Stimulated activated CD8-positive, alpha-beta memory T cell treated with anti-CD3 and anti-CD28 coated beads, Interleukin-12 subunit alpha, Interleukin-12 subunit beta, amount 100 ng/mL, for 24 hours (primary cell): ENCODE data around the gene TPCN2.
A peak's percentile ranks its signal among the peaks of the same experiment; 100 is the strongest.

Source experiments
- DNase-seq: peaks from one replicate; pipeline ENCODE4 v3.0.0-alpha.2; 2020; ENCODE audit errors: extremely low read depth

TPCN2 gene

DNA sequence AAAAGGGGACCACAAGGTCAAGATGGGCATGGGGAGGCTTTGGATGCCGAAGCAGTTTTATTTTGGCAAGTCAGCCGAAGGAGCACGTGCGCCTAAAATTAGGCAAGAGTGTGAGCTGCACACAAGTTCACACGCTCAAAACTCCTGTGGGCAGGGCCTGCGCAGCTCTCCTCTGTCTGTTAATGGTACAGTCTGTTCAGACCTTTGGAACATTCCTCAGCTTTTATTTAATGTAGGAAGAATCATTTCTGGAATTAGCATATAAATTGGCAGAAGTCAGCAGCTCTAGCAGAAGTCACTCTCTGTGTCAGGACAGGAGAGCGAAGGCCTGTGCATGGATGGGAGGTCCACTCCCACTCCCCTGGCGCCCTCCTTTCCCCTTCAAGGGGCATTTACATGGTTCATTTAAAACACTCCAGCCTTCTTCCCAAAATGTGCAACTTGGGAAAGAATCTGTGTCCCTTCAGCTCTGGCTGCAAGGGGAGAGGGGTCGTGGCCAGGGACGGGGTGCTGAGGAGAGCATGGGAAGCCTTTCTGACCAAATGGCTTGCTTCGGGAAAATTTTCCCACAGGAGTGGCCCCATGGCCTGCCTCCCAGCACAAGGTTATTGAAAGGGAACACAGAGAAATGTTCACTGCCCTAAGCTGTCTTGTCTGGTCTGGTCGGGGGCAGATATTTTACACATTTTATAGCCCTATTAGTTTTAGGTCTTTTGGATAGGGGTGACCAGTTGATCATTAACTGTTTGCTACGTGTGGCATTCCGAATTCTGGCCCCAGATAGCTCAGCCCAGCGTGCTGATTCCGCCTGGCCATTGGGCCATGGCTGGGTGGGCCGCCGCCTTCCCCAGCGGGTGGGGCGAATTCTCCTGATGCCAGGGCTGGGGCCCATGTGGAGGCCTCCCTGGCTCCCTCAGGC, 63.2 kb downstream of the TPCN2 start:
- no peak for DNase-seq

DNA sequence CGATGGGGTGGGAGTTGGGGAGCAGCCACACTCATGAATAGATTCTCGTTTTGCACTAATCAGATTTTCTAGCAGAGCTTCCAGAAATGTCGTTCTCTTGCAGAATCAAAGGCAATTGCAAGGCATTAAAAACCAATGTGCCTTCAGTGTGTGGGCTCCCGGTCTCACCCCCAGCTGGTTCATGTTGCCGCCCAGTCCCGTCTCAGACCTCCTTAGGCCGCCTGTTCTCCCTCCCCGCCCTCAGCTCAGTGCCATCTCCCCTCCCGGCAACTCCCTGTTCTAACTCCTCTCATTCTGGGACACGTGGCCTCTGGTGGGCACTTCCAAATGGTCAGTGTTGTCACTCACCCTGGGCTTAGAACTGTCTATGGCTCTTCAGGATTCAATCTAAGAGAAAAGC, 64.5 kb downstream of the TPCN2 start:
- DNase-seq = no peak

DNA sequence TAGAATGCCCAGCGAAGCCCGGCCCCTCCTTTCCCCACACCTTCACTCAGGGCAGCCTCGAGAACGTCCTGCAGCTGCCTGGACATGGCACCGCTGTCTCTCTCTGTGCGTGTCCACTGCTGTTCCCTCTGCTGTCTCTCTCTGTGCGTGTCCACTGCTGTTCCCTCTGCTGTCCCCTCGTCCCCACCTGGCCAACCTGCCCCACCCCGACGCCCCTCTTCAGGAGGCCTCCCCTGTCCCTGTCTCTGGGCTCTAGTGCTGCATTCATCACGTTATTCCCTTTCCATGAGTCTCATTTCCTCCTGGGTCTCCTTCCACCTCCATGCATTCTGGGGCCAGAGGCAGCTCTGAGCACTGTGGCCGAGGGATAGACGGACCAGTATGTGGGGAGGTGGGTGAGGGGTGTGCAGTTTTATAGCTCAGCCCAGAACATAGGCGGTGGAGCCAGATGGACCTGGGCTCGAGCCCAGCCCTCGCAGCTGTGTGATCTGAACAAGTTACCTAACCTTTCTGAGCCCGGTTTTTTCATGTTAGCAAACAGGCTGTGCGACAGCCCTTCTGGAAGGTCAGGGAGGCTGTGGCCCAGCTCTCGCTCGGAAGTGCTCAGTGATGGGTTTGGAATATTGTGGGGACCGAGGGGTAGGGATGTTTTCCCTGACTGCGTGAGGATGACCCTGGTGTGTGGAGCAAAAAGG, 65.1 kb downstream of the TPCN2 start:
- DNase-seq = no peak

DNA sequence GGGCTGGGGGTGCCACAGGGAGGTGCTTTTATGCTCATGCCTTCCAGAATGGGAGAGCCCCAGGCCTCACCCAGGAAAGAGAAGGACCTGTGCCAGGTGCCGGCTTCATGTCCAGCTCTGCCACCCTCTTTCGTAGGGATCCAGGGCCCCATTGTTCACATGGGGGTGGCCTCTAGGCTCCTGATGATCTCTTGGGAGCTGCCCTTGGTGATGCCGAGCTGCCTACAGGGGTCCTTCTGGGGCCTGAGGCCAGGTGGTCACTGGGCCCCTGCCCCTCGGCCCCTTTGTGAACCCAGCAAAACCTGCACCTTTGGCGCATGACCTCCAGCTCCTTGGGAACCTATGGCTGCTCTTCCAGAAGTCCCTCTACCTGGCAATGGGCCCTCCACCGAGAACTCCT, 65.6 kb downstream of the TPCN2 start:
- no peak for DNase-seq

DNA sequence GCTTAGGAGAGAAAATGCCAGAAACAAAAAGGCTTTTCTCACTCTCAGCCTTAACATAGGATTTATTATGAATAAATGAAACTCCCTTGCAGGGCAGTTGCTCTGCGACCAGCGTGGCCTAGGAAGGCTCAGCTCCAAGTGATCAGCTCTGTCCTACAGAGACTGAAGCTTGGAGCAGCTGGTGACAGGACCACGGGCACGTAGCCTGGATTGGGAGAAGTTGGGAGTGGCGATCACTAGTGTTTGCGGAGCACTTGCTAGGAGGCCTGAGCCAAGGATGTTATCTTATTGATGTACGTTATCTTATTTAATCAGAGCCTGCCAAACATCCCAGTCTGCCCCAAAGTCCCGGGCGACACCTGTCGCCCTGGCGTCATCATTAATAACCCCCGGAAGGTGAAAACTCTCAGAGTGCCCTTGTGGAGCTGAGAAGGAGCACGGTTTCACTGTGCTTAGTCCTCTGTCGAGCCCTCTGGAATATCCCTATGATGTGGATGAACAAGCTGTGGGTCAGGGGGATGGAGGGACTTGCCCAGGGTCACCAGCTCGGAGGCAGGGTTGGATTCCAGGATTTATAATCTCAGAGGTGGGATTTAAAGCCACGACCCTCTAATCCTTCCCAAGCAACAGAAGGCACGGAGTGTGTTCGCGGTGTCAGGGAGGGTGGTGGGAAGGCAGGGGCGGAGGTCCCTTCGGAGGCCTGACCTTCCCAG, 66.2 kb downstream of the TPCN2 start:
- DNase-seq = no peak

DNA sequence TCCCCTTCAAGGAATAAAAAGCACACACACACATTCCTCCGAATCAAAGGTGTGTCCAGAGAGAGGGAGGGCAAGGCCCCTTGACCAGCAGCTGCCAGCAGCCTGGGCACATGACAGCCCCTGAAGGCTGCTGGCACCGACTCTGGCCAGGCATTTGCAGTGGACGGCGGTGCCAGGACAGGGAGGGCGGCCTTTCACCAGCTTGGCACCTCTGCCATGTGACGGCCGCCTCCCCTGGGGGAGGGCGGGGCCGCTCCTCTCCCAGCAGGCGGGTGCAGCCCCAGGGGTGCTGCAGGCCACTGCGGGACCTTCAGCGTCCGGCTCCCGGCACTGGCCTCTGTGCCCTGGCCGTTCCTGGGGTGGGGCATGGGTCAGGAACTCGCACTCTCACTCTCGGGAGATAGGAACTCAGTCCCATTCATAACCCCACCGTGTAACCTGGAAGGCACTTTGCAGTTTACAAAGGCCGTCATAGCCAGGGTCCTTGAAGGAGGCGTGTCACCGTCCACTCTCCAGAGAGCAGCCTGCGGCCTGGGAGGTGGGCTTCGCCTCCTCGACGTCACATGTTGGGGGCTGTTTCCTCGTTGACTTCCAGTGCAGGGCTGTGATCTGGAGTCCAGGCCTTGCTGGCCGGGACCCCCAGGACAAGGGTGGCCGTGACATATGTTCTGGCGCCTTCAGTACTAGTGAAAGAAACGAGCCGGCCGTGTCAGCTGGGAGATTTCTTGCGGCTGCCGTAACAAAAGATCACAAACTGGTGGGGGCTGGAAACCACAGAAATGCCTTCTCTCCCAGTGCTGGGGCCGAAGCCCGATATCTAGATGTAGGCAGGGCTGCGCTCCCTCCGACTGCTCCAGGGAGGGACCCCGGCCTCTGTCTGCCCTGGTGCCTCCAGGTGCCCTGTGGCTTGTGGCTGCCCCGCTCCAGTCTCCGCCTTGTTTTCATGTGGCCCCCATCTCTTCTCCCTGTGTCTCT, 67.1 kb downstream of the TPCN2 start:
- no peak for DNase-seq

DNA sequence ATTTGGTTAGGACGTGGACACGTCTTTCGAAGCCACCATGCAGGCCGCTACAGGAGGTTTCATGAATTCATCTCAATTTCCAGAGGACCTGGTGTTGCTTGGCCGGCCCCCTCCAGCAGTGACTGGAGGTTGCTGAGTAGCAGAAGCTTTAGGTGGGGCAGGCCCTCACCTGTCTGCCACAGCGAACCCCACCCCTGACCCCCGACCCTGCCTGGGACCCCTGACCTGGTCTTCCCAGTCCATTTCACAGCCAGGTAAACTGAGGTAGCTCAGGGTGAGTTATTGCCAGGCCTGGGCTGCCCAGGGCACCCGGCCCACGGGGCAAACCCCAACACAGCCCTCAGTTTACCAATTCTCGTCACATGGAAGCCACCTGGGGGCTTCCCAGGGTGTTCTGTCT, 67.9 kb downstream of the TPCN2 start:
- DNase-seq = no peak

DNA sequence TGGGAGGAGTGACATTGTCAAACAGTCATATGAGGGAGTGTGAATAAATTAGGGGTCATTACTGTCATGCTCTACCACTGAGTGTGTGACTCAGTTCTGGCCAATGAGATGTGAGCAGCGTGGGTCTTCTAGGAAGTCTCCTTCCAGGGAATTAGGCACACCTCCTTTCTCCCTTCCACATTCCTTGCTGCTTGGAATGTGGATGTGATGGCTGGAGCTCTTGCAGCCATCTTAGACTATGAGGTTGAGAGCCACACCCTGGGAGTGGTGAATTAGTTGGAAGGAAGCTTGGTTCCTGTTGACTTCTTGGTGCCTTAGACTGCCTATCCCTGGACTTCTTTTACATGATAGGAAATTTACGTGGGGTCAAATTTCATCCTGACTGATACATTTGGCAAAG, 70.5 kb downstream of the TPCN2 start:
- no peak for DNase-seq

DNA sequence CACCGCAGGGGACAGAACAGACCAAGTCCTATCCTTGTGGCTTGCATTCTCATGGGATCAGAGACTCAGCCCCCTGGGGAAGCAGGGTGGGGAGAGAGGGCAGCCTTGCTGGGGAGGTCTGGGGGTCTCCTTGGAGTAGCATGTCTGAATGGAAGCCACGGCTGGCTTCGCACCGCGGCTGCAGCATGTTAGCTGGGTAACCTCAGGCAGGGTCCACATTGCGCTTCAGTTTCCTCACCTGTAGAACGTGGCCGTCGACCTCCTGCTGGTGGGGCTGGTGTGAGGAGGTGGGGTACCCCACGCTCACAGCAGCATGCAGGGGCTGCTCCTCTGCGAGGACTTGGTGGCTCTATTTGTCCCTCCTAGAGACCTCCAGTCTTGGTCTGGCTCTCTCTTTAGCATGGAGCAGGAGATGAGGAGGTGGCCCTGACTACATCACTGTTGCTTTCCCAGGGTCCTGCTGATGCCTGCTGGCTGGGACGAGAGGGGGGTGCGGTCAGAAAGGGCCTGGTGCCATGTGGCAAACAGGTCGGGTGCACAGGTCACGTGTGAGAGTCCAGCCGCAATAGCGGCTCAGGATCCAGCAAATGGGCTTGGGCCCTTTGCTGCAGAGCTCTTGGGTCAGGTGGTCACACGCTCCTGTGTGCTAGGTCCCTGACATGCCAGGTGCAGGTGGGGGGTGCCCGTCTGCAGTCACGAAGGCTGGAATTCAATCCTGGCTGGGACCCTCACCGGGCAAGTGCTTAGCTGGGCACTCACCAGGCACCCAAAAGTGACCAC, 71.6 kb downstream of the TPCN2 start:
- DNase-seq = no peak

DNA sequence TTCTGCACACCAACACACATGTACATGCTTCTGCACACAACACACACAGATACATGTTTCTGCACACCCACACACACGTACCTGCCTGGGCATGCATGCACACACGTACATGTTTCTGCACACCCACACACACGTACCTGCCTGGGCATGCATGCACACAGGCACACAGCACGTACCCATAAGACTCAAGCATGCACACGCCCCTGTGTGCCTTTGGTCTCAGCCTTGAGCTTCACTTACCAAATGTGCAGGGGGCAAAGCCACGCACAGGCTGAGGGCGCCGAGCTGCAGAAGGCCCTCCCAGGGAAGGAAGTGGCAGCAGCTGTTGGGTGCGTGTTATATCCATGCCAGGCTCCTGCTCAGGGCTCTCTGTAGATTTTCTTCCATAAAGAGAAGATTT, 72.3 kb downstream of the TPCN2 start:
- DNase-seq = no peak

DNA sequence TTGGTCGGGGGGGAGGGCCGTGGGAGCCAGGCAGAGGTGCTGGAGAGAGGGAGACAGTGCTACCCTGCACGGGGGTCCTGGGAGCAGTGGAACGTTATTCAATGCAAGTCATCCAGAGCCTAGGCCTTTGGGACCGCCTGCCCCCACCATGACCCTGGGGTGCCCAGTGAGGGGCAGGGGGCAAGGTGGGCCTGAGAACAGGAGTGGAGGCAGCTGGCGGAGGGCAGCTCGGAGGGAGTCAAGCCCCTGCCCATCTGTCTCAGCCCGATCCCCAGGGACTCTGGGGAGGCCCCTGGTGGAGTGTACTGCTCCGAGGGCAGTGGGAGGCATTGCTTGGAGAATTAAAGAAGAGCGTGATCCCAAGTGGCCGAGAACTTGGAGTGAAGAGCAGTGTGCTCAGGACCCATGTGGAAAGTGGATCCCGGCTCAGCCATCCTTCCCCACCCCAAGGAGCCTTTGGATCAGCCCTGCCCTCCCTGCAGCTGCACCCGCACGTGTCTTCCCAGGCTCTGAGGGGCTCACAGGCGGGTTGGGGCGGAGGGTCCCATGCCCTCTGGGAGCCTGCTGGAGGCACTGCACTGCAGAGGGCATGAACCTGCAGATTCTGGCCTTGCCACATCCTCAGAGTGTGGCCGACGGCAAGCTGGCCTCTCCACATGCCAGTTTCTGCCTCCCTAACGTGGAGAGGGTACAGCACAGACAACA, 73.0 kb downstream of the TPCN2 start:
- no peak for DNase-seq

DNA sequence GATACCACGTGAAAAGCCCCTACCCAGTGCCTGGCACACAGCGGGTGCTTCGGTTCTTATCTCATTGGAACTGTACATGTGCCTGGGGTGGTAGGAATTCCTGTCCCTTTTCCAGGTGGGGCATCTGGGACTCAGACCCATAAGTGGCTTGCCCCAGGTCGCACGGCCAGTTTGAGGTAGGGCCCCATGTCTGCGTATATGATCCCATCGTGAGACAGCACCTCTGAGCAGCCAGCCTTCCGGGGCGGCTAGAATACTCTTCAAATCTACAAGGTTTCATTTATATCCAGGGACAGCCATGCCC, 73.5 kb downstream of the TPCN2 start:
- no peak for DNase-seq

DNA sequence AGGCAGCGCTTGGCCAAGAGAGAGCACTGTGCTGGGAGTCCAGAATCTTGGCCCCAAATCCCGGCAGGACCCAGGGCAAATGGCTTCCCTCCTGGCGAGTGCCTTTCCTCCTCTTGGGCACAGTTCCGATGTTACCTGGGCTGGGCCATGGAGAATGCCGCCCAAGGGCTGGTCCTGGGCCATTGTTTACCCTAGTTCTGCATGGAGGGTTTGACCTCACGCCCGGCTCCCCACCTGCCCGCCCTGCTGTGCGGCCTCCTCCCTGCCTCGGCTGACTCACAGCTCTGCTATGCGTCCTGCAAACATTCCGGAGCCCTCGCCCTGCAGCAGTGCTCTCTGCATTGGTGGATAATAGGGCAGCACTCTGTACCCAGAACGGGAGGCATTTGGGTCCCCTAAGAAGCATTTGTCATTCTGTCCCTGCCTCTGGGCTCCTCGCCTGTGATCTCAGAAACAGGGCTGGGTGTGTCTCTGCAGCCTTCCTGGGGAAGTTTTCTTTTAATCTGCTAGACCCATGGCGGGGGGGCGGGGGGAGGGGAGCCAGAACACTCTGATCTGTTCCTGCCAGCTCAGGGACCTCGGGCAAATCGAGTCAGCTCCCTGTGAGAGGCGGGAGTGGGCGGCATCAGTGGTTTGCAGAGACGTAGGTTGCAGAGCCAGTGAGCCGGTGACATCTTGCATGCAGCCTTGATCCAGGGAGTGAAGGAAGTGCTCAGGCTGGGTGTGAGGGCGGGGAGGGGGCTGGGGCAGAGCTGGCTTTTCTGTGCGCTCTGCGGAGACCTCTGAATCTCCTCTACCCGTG, 74.1 kb downstream of the TPCN2 start:
- peak; percentile 49 for DNase-seq

DNA sequence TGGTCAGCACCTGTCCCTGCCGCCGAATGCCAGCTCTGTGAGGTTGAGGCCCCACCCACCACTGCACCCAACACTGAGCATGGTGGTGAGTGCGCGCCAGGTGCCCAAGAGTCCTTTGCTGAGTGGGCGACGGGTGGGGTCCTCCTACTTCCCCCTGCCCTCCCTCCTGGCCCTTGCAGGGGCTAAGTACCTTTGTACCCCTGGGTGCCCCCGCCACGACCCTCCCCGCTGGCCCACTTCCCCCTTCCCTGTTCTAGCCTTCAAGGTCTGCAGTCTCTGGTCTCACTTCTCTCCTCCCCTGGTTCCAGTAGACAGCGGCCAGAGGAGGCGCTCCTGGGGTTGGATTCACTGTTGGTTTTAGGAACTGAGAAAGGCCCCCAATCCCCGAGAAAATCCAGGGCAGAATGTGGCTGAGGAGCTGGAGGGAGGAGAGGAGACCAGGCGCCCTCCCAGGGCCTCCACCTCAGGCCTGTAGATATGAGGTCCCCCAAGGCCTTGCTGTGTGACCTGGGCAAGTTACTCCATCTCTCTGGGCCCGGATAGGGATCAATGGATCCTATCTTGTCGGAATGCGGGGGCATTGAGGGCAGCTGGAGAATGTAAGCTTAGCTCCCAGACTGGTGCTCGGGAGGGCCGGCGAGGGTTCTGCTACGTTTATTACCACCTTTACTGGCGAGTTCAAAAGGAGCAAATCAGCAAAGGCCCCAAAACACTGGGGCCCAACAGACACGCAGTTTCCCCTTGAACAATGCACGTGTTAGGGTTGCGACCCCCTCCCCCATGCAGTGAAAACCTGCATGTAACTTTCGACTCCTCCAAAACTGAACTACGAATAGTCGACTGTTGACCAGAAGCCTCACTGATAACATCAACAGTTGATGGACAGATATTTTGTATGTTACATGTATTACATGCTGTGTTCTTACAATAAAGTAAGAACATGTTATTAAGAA, 75.1 kb downstream of the TPCN2 start:
- no peak for DNase-seq

DNA sequence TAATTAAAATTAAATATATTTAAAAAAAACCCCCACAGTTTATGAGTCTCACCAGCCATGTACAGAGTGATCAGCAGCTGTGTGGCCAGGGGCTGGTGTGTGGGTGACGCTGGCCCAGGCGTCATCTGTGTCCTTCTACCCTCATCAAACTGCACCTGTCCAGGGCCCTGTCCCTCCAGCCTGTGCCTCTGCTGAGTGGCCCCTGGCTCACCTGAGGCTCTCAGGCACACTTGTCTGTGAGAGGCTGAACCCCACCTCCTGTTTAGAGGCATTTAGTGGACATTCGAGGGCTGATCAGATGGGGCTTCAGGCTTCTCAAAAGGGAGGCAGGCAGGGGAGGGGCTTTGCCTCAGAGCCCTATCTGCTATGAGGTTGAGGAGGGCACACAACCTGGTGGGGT, 77.1 kb downstream of the TPCN2 start:
- no peak for DNase-seq

DNA sequence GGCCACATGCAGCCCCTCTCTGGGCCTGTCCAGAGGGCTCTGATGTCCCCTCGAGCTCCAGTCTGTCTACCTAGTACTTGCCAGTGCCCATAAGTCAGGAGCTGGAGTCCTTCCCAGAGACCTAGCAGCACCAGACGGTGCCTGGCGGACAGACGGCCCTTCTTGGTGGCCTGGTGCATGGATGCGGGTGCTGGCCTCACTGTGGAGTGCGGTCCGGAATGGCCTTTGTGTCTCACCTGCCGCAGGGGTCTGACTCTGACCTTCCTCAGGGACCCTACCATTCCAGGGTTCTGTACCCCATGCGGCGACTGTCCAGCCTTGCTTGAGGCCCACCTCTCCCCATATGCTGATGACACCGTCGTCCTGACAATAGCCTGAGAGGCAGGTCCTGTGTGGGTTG, 77.6 kb downstream of the TPCN2 start:
- no peak for DNase-seq

DNA sequence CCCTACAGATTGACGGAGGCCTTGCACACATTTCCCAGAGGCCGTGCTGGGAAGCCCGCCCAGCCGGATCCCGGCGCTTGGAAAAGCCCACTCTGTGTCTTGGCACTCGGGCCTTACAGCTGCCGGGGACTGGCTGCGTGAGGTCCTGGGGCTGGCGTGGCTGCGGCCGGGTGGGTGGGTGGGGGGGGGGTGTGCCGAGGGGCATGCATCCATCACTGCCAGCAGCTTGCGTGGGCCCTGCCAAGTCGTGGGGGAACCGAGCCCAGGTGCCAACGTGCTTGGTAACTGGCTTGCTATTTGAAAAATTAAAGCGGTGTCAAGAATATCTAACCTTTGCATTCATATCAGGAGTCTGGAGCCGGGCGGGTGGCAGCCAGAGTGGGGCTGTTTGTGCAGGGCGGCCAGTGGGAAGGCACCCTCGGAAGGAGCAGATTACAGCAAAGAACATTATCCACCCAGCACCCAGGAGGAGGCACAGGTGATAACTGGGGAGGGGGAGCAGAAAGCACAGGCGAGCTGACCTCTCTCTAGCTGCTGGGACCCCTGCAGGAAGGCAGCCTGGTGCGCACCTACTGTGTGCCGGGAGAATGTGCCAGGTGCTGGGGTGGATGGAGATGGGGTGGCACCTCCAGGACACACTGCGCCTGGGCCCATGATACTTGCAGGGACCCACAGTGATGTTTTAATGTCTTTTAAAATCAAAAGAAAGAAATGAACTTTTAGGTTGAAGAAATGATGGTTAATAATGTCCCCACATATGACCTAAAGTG, 78.5 kb downstream of the TPCN2 start:
- DNase-seq = no peak
